OCI-LY7 (cell line): ENCODE data around the gene TMPRSS6. TPM values are rescaled to one million over a fixed set of nuclear protein-coding genes. Genes with fewer than 3 reads are reported as not detected.

Source experiments
- BruUV-seq: library from RNA; stranded (reverse); fragments of 400-500 nt; replicated peaks from 2 replicates; lab custom pipeline; 2021; lab: Mats Ljungman, UMichigan
- CTCF ChIA-PET: fragments of 300-600 bp; sonication (Branson Sonifier 250); formaldehyde crosslinking; loops from one replicate; lab custom pipeline; 2022; ENCODE audit warnings: antibody characterized with exemption; ENCODE audit not compliant: unreplicated experiment; lab: Charles Lee
- POLR2A ChIA-PET: fragments of 300-600 bp; sonication (Branson Sonifier 250); formaldehyde crosslinking; loops from one replicate; lab custom pipeline; 2022; ENCODE audit warnings: antibody characterized with exemption; lab: Charles Lee
- DNase-seq: peaks from one replicate; pipeline ENCODE4 v3.0.0-alpha.2; 2015; ENCODE audit warnings: low spot score
- H2AFZ ChIP-seq: fragments of 200-600 bp; sonication (generic), shearing (Covaris generic); 2 replicates; pipeline ENCODE4 v1.6.1; 2014; ENCODE audit warnings: mild to moderate bottlenecking, antibody characterized with exemption, low read length, moderate library complexity
- H3K27ac ChIP-seq: fragments of 200-600 bp; sonication (generic); 2 replicates; pipeline ENCODE4 v1.5.1; 2014; ENCODE audit warnings: mixed run types, low read depth, mild to moderate bottlenecking, moderate library complexity, low read length, inconsistent platforms; ENCODE audit not compliant: poor library complexity, severe bottlenecking
- H3K36me3 ChIP-seq: fragments of 200-600 bp; sonication (generic); 2 replicates; pipeline ENCODE4 v1.6.1; 2014; ENCODE audit warnings: mild to moderate bottlenecking, antibody characterized with exemption, low read length, moderate library complexity, mixed read lengths; ENCODE audit not compliant: insufficient read depth
- H3K4me1 ChIP-seq: fragments of 200-600 bp; sonication (generic); 2 replicates; pipeline ENCODE4 v1.5.1; 2014; ENCODE audit warnings: mild to moderate bottlenecking, low read length; ENCODE audit not compliant: insufficient read depth, poor library complexity, severe bottlenecking
- H3K4me2 ChIP-seq: fragments of 200-600 bp; sonication (generic); 2 replicates; pipeline ENCODE4 v1.6.1; 2014; ENCODE audit warnings: mild to moderate bottlenecking, low read length
- H3K4me3 ChIP-seq: fragments of 200-600 bp; sonication (generic); 2 replicates; pipeline ENCODE4 v1.5.1; 2014; ENCODE audit warnings: mild to moderate bottlenecking, low read depth, low read length; ENCODE audit not compliant: poor library complexity, severe bottlenecking
- H3K79me2 ChIP-seq: fragments of 200-600 bp; sonication (generic); 2 replicates; pipeline ENCODE4 v1.6.1; 2016; ENCODE audit warnings: low read depth, mild to moderate bottlenecking, low read length, moderate library complexity, mixed read lengths; ENCODE audit not compliant: insufficient read depth
- H3K9me2 ChIP-seq: fragments of 200-600 bp; sonication (generic); 2 replicates; pipeline ENCODE4 v1.6.1; 2016; ENCODE audit warnings: mild to moderate bottlenecking, low read length, mixed read lengths; ENCODE audit not compliant: insufficient read depth
- H3K9me3 ChIP-seq: fragments of 200-600 bp; sonication (generic); 2 replicates; pipeline ENCODE4 v1.6.1; 2014; ENCODE audit warnings: mild to moderate bottlenecking, mixed run types, low read length, mixed read lengths
- H4K20me1 ChIP-seq: fragments of 200-600 bp; sonication (generic); 2 replicates; pipeline ENCODE4 v1.6.1; 2014; ENCODE audit warnings: mild to moderate bottlenecking, antibody characterized with exemption, low read length, moderate library complexity, mixed read lengths; ENCODE audit not compliant: insufficient read depth
- CTCF ChIP-seq: fragments of 200-600 bp; sonication (generic); conservative IDR thresholded peaks from 2 replicates; pipeline ENCODE4 v1.5.1; 2014; ENCODE audit warnings: mild to moderate bottlenecking, antibody characterized with exemption, low read length, moderate library complexity, mixed read lengths
- EZH2phosphoT487 ChIP-seq: fragments of 200-600 bp; sonication (generic); IDR thresholded peaks from 2 replicates; pipeline ENCODE4 v1.6.1; 2018; ENCODE audit warnings: low read depth, borderline replicate concordance, mild to moderate bottlenecking, mixed run types, antibody characterized with exemption, low read length, moderate library complexity, mixed read lengths
- intact Hi-C: fragments of 100-400 bp; cut with micrococcal nuclease; formaldehyde crosslinking; loops from one replicate; pipeline ENCODE4 v1.10.0; 2022; ENCODE audit not compliant: unreplicated experiment
- total RNA-seq, 2 experiments: library from RNA; depleted of rRNA in 1 of 2; stranded (reverse); fragments of >200 nt in 1 of 2; shearing (Covaris generic) in 1 of 2; gene quantifications; 2 replicates each; pipeline ENCODE4 v1.2.3, GENCODE V29; 2014 to 2022

The TMPRSS6 gene
- total RNA-seq, 2 experiments from 2014 or later, result not detected

- peak within 1 kb of the TSS; percentile 98 for H3K4me2 ChIP-seq
- intact Hi-C loops, result no loop called here
- H3K27ac ChIP-seq, result no peak within 1 kb of the TSS
- H3K4me3 ChIP-seq, result peak within 1 kb of the TSS; percentile 97
- no peaks in the 10 kb centered on the region for H3K9me2 ChIP-seq
- peak within 1 kb of the TSS; percentile 99 for H2AFZ ChIP-seq
- BruUV-seq, result no TSS peak
- H3K36me3 ChIP-seq, result no peaks in the 10 kb centered on the region
- TF ChIP-seq CTCF, result peak; percentile 42; the same call in 1 of the 2 replicates
- no peak for TF ChIP-seq EZH2phosphoT487
- peaks cover 13% of the 10 kb centered on the region for H3K4me1 ChIP-seq
- H3K9me3 ChIP-seq, result no peaks in the 10 kb centered on the region
- POLR2A ChIA-PET, result interaction anchor here (0.6 kb wide), 1 partner anchor 35 kb away, joined by 3 read pairs; no protein-coding TSS in a partner anchor
- CTCF ChIA-PET, result no interaction called here
- no peaks in the 10 kb centered on the region for H4K20me1 ChIP-seq
- DNase-seq, result peak; percentile 83
- no peaks in the 10 kb centered on the region for H3K79me2 ChIP-seq
Observed at GRCh38 chr22:37051391-37052385, 57.8 kb downstream of the TMPRSS6 start, which contains the start of gene KCTD17. TSS of gene KCTD17 (plus strand) at chr22:37051742. CDS start at chr22:37051761, 19 bp downstream.

- Histone ChIP-seq H3K4me1 (peaks cover 13% of the 10 kb centered on the region), H2AFZ (no peak overlapping the region; the same call in 1 of the 2 replicates), H3K79me2 (no peaks in the 10 kb centered on the region), H3K9me3 (no peaks in the 10 kb centered on the region), H3K4me2 (peak overlapping the region; percentile 98; the same call in 1 of the 2 replicates), H3K36me3 (no peaks in the 10 kb centered on the region), H3K4me3 (no peak overlapping the region), H4K20me1 (no peaks in the 10 kb centered on the region), H3K27ac (no peak overlapping the region), H3K9me2 (no peaks in the 10 kb centered on the region)
- DNase-seq, result no peak
- POLR2A ChIA-PET, result interaction anchor here (0.6 kb wide), 2 partner anchors 36 to 462 kb away, joined by 3 to 5 read pairs; no protein-coding TSS in a partner anchor
- intact Hi-C loops, result no loop called here
- TF ChIP-seq EZH2phosphoT487, result no peak
- TF ChIP-seq CTCF, result no peak
- BruUV-seq, result no TSS peak
- CTCF ChIA-PET, result no interaction called here
Observed at GRCh38 chr22:37050913-37051312, 58.6 kb downstream of the TMPRSS6 start.
